ENCODE results near the gene DNAJC5G.

- TF ChIP-seq EZH2phosphoT487 (IDR thresholded peaks at IDR 0.05) (no peak), CTCF (IDR thresholded peaks at IDR 0.05) (no peak), EZH2 (IDR thresholded peaks at IDR 0.05) (no peak)
These were observed 48.5 kb downstream of the DNAJC5G start for GRCh38 chr2:27323596-27324285.

Data from neural progenitor cell (in vitro differentiated cells).